H9 (cell line): Measurements from ENCODE around the gene MED27. TPM values are rescaled to one million over a fixed set of nuclear protein-coding genes. Genes with fewer than 3 reads are reported as not detected.

Experiments used
- DNase-seq: peaks from one replicate; pipeline ENCODE4 v3.0.0-alpha.2; 2017
- H2AFZ ChIP-seq: one replicate; pipeline ENCODE4 v1.6.1; 2013; ENCODE audit warnings: mild to moderate bottlenecking, low read length, control low read depth, moderate library complexity
- H2AK5ac ChIP-seq: 2 replicates; pipeline ENCODE4 v1.6.1; 2013; ENCODE audit warnings: low read length, control low read depth, mixed read lengths; ENCODE audit not compliant: insufficient read length
- H2BK120ac ChIP-seq: one replicate; pipeline ENCODE4 v1.6.1; 2013; ENCODE audit warnings: low read depth, mild to moderate bottlenecking, low read length, control low read depth, inconsistent platforms; ENCODE audit not compliant: poor library complexity, severe bottlenecking
- H2BK12ac ChIP-seq: 2 replicates; pipeline ENCODE4 v1.6.1; 2013; ENCODE audit warnings: low read length, control low read depth, mixed read lengths, low read depth; ENCODE audit not compliant: insufficient read length
- H2BK15ac ChIP-seq: 2 replicates; pipeline ENCODE4 v1.6.1; 2013; ENCODE audit warnings: low read depth, low read length, control low read depth
- H2BK20ac ChIP-seq: one replicate; pipeline ENCODE4 v1.6.1; 2013; ENCODE audit warnings: low read depth, mild to moderate bottlenecking, low read length, control low read depth, inconsistent platforms; ENCODE audit not compliant: poor library complexity, severe bottlenecking
- H2BK5ac ChIP-seq: 2 replicates; pipeline ENCODE4 v1.6.1; 2013; ENCODE audit warnings: low read length, control low read depth, mixed read lengths; ENCODE audit not compliant: insufficient read length
- H3K14ac ChIP-seq: 2 replicates; pipeline ENCODE4 v1.6.1; 2013; ENCODE audit warnings: low read length, control low read depth; ENCODE audit not compliant: insufficient read depth
- H3K18ac ChIP-seq: 2 replicates; pipeline ENCODE4 v1.6.1; 2013; ENCODE audit warnings: low read depth, mild to moderate bottlenecking, mixed read lengths, low read length, control low read depth; ENCODE audit not compliant: insufficient read length
- H3K23ac ChIP-seq: 2 replicates; pipeline ENCODE4 v1.6.1; 2013; ENCODE audit warnings: low read length, control low read depth, mixed read lengths, low read depth; ENCODE audit not compliant: insufficient read length
- H3K23me2 ChIP-seq: 2 replicates; pipeline ENCODE4 v1.6.1; 2013; ENCODE audit warnings: low read depth, mild to moderate bottlenecking, mixed read lengths, low read length, control low read depth; ENCODE audit not compliant: insufficient read length, poor library complexity, severe bottlenecking
- H3K27ac ChIP-seq: 2 replicates; pipeline ENCODE4 v1.5.1; 2013; ENCODE audit warnings: low read length, control low read depth, mixed read lengths, low read depth; ENCODE audit not compliant: insufficient read length
- H3K27me3 ChIP-seq: 2 replicates; pipeline ENCODE4 v1.6.1; 2013; ENCODE audit warnings: low read length, control low read depth, inconsistent platforms; ENCODE audit not compliant: insufficient read depth
- H3K4ac ChIP-seq: 2 replicates; pipeline ENCODE4 v1.6.1; 2013; ENCODE audit warnings: low read depth, mild to moderate bottlenecking, control low read depth, inconsistent platforms, low read length, moderate library complexity
- H3K4me1 ChIP-seq: 2 replicates; pipeline ENCODE4 v1.6.1; 2013; ENCODE audit warnings: low read length, control low read depth, inconsistent platforms; ENCODE audit not compliant: insufficient read depth
- H3K4me2 ChIP-seq: 2 replicates; pipeline ENCODE4 v1.6.1; 2013; ENCODE audit warnings: low read length, control low read depth, mixed read lengths; ENCODE audit not compliant: insufficient read length, insufficient read depth
- H3K56ac ChIP-seq: 2 replicates; pipeline ENCODE4 v1.6.1; 2013; ENCODE audit warnings: low read depth, mild to moderate bottlenecking, mixed read lengths, low read length, control low read depth; ENCODE audit not compliant: insufficient read length
- H3K79me1 ChIP-seq: 2 replicates; pipeline ENCODE4 v1.6.1; 2013; ENCODE audit warnings: low read depth, mild to moderate bottlenecking, moderate library complexity, low read length, control low read depth, inconsistent platforms; ENCODE audit not compliant: insufficient read depth, poor library complexity, severe bottlenecking
- H3K79me2 ChIP-seq: 2 replicates; pipeline ENCODE4 v1.6.1; 2013; ENCODE audit warnings: low read length, control low read depth, inconsistent platforms; ENCODE audit not compliant: insufficient read depth
- H3K9ac ChIP-seq: 2 replicates; pipeline ENCODE4 v1.6.1; 2013; ENCODE audit warnings: low read length, control low read depth, mixed read lengths; ENCODE audit not compliant: insufficient read length; ENCODE audit errors: extremely low read depth
- H3K9me3 ChIP-seq: one replicate; pipeline ENCODE4 v1.6.1; 2013; ENCODE audit warnings: low read depth, low read length, inconsistent platforms; ENCODE audit not compliant: control insufficient read depth
- H3T11ph ChIP-seq: one replicate; pipeline ENCODE4 v1.6.1; 2013; ENCODE audit warnings: mild to moderate bottlenecking, low read length, control low read depth, inconsistent platforms
- H4K20me1 ChIP-seq: one replicate; pipeline ENCODE4 v1.6.1; 2013; ENCODE audit not compliant: control insufficient read depth, insufficient read length, insufficient read depth
- H4K5ac ChIP-seq: 2 replicates; pipeline ENCODE4 v1.6.1; 2013; ENCODE audit warnings: low read depth, mild to moderate bottlenecking, mixed read lengths, low read length, control low read depth; ENCODE audit not compliant: insufficient read length
- H4K8ac ChIP-seq: replicated peaks from 2 replicates; pipeline ENCODE4 v1.6.1; 2013; ENCODE audit warnings: low read length, control low read depth, mixed read lengths, low read depth; ENCODE audit not compliant: insufficient read length
- H4K91ac ChIP-seq: 2 replicates; pipeline ENCODE4 v1.6.1; 2013; ENCODE audit warnings: low read depth, mild to moderate bottlenecking, moderate library complexity, mixed read lengths, low read length, control low read depth; ENCODE audit not compliant: insufficient read length
- H3K27ac Mint-ChIP-seq, 3 experiments: 2 replicates in 2 of 3; 3 replicates in 1 of 3; pipeline ENCODE4 v1.8.0; 2020 to 2021; ENCODE audit warnings: mixed read lengths in 3 of 3, mild to moderate bottlenecking in 1 of 3, moderate library complexity in 1 of 3
- H3K27me3 Mint-ChIP-seq: 2 replicates; pipeline ENCODE4 v1.8.0; 2021; ENCODE audit warnings: low read depth, mild to moderate bottlenecking, moderate library complexity, mixed read lengths
- H3K36me3 Mint-ChIP-seq, 3 experiments: 2 replicates in 2 of 3; 3 replicates in 1 of 3; pipeline ENCODE4 v1.8.0; 2020 to 2021; ENCODE audit warnings: low read depth in 3 of 3, mixed read lengths in 3 of 3; ENCODE audit not compliant: insufficient read depth in 1 of 3
- H3K4me1 Mint-ChIP-seq, 2 experiments: 2 replicates each; pipeline ENCODE4 v1.8.0; 2020; ENCODE audit warnings: mixed read lengths in 2 of 2
- H3K4me3 Mint-ChIP-seq, 2 experiments: 2 replicates in 1 of 2; 3 replicates in 1 of 2; pipeline ENCODE4 v1.8.0; 2020 to 2021; ENCODE audit warnings: mild to moderate bottlenecking in 2 of 2, mixed read lengths in 2 of 2, moderate library complexity in 1 of 2
- H3K9me3 Mint-ChIP-seq, 2 experiments: 2 replicates in 1 of 2; 3 replicates in 1 of 2; pipeline ENCODE4 v1.8.0; 2020; ENCODE audit warnings: mild to moderate bottlenecking in 2 of 2, mixed read lengths in 2 of 2, moderate library complexity in 1 of 2
- WGBS: extraction: QIAGEN DNeasy Blood & Tissue Kit; methylation state at CpG from one replicate; pipeline ENCODE4 v1.1.7; 2013; ENCODE audit warnings: missing lambda C conversion rate, low lambda C conversion rate, mixed read lengths; ENCODE audit not compliant: insufficient read length; ENCODE audit errors: extremely low coverage; 5-methylcytosine and 5-hydroxymethylcytosine counted together
- total RNA-seq: library from RNA; stranded (reverse); gene quantifications from 2 replicates; pipeline ENCODE4 v1.2.1, GENCODE V29; 2021
- TF ChIP-seq, protein P1 (sequence below): fragments of 200-600 bp; sonication (generic); conservative IDR thresholded peaks from 3 replicates; pipeline ENCODE4 v1.8.0; 2021; ENCODE audit warnings: antibody characterized with exemption, mild to moderate bottlenecking

The MED27 gene
- total RNA-seq, 1 experiment from 2014 or later = 33.5 TPM

- Histone ChIP-seq H2BK15ac (no peak overlapping the region), H3K79me1 (peaks cover 6% of the 10 kb centered on the region), H3K4me1 (no peaks in the 10 kb centered on the region), H2AK5ac (no peak overlapping the region), H4K20me1 (no peaks in the 10 kb centered on the region), H2BK5ac (no peak overlapping the region), H2BK20ac (no peak overlapping the region), H4K5ac (no peak overlapping the region), H3K4me2 (peak overlapping the region; percentile 99), H2AFZ (no peak overlapping the region), H3K56ac (no peak overlapping the region), H3K18ac (no peak overlapping the region), H3K23ac (no peak overlapping the region), H3K27ac (no peak overlapping the region), H3T11ph (no peak overlapping the region), H3K4ac (no peak overlapping the region), H3K9me3 (no peaks in the 10 kb centered on the region), H3K27me3 (no peaks in the 10 kb centered on the region), H2BK12ac (no peak overlapping the region), H4K91ac (no peak overlapping the region), H3K79me2 (no peaks in the 10 kb centered on the region; the same call in 1 of the 2 replicates), H3K14ac (no peak overlapping the region), H3K9ac (no peak overlapping the region), H4K8ac (no peak overlapping the region), H2BK120ac (no peak overlapping the region), H3K23me2 (peaks cover 4% of the 10 kb centered on the region)
- DNase-seq = no peak
- peaks cover 18 to 20% of the 10 kb centered on the region in 2 experiments for H3K4me1 Mint-ChIP-seq
- no peak overlapping the region for H3K27ac Mint-ChIP-seq
- H3K27me3 Mint-ChIP-seq = peaks cover 2% of the 10 kb centered on the region; the same call in 1 of the 2 replicates
- TF ChIP-seq, protein P1, sequence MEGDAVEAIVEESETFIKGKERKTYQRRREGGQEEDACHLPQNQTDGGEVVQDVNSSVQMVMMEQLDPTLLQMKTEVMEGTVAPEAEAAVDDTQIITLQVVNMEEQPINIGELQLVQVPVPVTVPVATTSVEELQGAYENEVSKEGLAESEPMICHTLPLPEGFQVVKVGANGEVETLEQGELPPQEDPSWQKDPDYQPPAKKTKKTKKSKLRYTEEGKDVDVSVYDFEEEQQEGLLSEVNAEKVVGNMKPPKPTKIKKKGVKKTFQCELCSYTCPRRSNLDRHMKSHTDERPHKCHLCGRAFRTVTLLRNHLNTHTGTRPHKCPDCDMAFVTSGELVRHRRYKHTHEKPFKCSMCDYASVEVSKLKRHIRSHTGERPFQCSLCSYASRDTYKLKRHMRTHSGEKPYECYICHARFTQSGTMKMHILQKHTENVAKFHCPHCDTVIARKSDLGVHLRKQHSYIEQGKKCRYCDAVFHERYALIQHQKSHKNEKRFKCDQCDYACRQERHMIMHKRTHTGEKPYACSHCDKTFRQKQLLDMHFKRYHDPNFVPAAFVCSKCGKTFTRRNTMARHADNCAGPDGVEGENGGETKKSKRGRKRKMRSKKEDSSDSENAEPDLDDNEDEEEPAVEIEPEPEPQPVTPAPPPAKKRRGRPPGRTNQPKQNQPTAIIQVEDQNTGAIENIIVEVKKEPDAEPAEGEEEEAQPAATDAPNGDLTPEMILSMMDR = no peak
- WGBS = no CpG with 5 or more reads among the region's 10 CpGs
- peaks cover 2 to 24% (median 15%) of the 10 kb centered on the region in 3 experiments; a peak in 5 of 7 replicates for H3K36me3 Mint-ChIP-seq
- no peaks in the 10 kb centered on the region; a peak in 2 of 5 replicates for H3K9me3 Mint-ChIP-seq
- peak overlapping the region; percentile 96 to 99 for H3K4me3 Mint-ChIP-seq
These were observed 1.6 kb downstream of the MED27 start for GRCh38 chr9:132077881-132078698.
